Heart right ventricle (tissue), 16 donors: ENCODE data around the gene HPS6. TPM values are rescaled to one million over a fixed set of nuclear protein-coding genes. Genes with fewer than 3 reads are reported as not detected.

ENCODE experiments used
- ATAC-seq, 8 donors: fragments of 200-7000 bp; cut with Tn5 transposase; one replicate each; pipeline ENCODE4 v1.9.1; 2020; ENCODE audit warnings: mild to moderate bottlenecking in 8 of 8, moderate library complexity in 8 of 8, moderate number of reproducible peaks in 1 of 8
- DNase-seq, 2 donors: peaks; one replicate each; pipeline ENCODE4 v3.0.0-alpha.2; 2020
- H3K27ac ChIP-seq, 10 donors: fragments of 200-600 bp; sonication (generic) in 2 of 10; one replicate each; pipeline versions ENCODE4 v1.5.0 to v1.8.0; 2020 to 2022; ENCODE audit warnings: mild to moderate bottlenecking in 3 of 10
- H3K27me3 ChIP-seq, 7 donors: fragments of 200-600 bp; one replicate each; pipeline ENCODE4 v1.8.0; 2021 to 2022; ENCODE audit warnings: mild to moderate bottlenecking in 2 of 7
- H3K36me3 ChIP-seq, 9 donors: fragments of 200-600 bp; sonication (generic) in 1 of 9; one replicate each; pipeline versions ENCODE4 v1.5.0 to v1.8.0; 2020 to 2022; ENCODE audit warnings: mild to moderate bottlenecking in 2 of 9
- H3K4me1 ChIP-seq, 9 donors: fragments of 200-600 bp; sonication (generic) in 1 of 9; one replicate each; pipeline versions ENCODE4 v1.5.0 to v1.8.0; 2020 to 2022; ENCODE audit warnings: mild to moderate bottlenecking in 4 of 9
- H3K4me3 ChIP-seq, 10 donors: fragments of 200-600 bp; sonication (generic) in 2 of 10; one replicate each; pipeline versions ENCODE4 v1.5.0 to v1.8.0; 2020 to 2022; ENCODE audit warnings: mild to moderate bottlenecking in 7 of 10, moderate library complexity in 2 of 10
- H3K9me3 ChIP-seq, 11 donors: fragments of 200-600 bp in 10 of 11; sonication (generic) in 2 of 11; one replicate each; pipeline versions ENCODE4 v1.5.0 to v1.8.0; 2013 to 2022; ENCODE audit warnings: mild to moderate bottlenecking in 2 of 11, control low read depth in 1 of 11, moderate library complexity in 1 of 11
- WGBS, 2 donors: extraction: QIAGEN DNeasy Blood & Tissue Kit; methylation state at CpG; one replicate each; pipeline ENCODE4 v1.1.7; 2013; ENCODE audit warnings: inconsistent platforms in 1 of 2; 5-methylcytosine and 5-hydroxymethylcytosine counted together
- intact Hi-C, 10 donors: fragments of 100-400 bp; cut with DNase I; formaldehyde crosslinking; loops; one replicate each; pipeline versions ENCODE4 v1.11.1 to v1.14.2; 2022
- polyA plus RNA-seq, 2 donors: library from polyadenylated mRNA; stranded (reverse); fragments of 200-250 nt; gene quantifications; one replicate each; pipeline ENCODE4 v1.2.3, GENCODE V29; 2013
- total RNA-seq, 10 donors: library from RNA; stranded (reverse); fragmentation: NEBNext Ultra II Directional in 3 of 10; extraction: Animal tissue kit (Norgen Biotek cat#: 25700) in 3 of 10; gene quantifications; one replicate each; pipeline versions ENCODE4 v1.2.1 to v1.2.4, GENCODE V29; 2021 to 2023
- TF ChIP-seq, protein P1 (sequence below), 9 donors: fragments of 200-600 bp; sonication (generic) in 2 of 9; IDR thresholded peaks; one replicate each; pipeline versions ENCODE4 v1.5.0 to v1.8.0; 2021 to 2022; ENCODE audit warnings: antibody characterized with exemption in 9 of 9, mild to moderate bottlenecking in 5 of 9, moderate library complexity in 1 of 9
- donor health status: Arrhythmogenic right ventricular cardiomyopathy.
- donor health status: ischemic (EF 13 %, LVEDD 7.1; RV severe dilation, severe dysfunction).
- donor health status: healthy with polysubstance abuse.
- donor health status: DM: no; HTN: yes; CAD: no.
- donor health status: DM: no; HTN: no; CAD: no.
- donor health status: ischemic (EF 25% LVEDD 6.9; RV normal size, moderate dysfunction).
- donor health status: ischemic (EF 25% LVEDD 5.7; RV mildly dilated, moderate dysfunction).
- donor health status: healthy.
- donor health status: DM: yes; HTN: yes; CAD: no.
- donor health status: Ischemic cardiomyopathy.
- donor health status: ischemic (EF 35%, LVEDD 5.7; RV mildly dilated, moderate dysfunction).
- donor health status: nonischemic (EF 11% LVEDD 7.7; RV severe dilation, severe dysfunction).
- donor health status: DM: yes; HTN: yes; CAD: no.
- donor health status: PGD.
- donor health status: ischemic (EF 29% LVEDD 5.4; RV normal size, mild dysfunction).
- donor health status: nonischemic (EF 23%, LVEDD 6.1; RV moderate dilation, normal function).

The HPS6 gene
- total and polyA plus RNA-seq, 12 donors = 8.2 to 13.6 (median 10.6) TPM

DNA sequence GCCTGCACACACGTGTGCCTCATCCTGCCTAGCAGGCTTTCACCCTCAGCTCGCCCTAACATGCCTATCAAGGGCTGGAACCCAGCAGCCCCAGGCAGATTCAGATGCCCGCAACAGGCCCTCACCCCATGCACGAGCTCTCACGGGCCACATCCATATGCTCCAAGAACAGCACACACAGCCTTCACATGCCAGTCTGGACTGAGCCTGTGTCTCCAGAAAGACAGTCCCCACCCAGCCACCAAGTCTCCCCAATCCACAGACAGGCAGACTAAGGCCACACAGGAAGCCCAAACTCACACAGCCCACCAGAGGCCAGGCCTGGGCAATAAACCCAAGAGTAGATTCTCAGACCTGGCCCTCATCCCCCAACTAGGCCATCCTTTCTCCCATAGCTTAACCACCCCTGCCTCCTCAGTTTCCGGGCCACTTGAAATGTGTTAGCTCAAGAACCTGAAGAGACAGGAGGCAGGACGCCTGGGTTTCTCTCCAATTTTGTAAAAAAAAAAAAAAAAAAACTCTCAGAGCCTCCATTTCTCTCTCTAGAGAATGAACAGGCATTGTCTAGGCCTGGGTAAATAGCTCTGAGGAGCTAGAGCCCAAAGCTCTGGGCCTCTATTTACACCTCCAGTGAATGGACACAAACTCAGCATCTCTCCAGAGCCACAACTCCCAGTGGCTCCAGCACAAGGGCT is 48.3 kb downstream of the HPS6 start:
- Histone ChIP-seq H3K4me3 (peak overlapping the region in 9 of 10 donors; percentile 67 to 99 (median 78)), H3K4me1 (peaks cover 19 to 68% (median 59%) of the 10 kb centered on the region in 9 donors), H3K36me3 (peaks cover 6 to 35% (median 27%) of the 10 kb centered on the region in 9 donors), H3K27me3 (no peaks in the 10 kb centered on the region), H3K27ac (peak overlapping the region in 6 of 10 donors; percentile 74 to 100 (median 96)), H3K9me3 (no peaks in the 10 kb centered on the region)
- TF ChIP-seq, protein P1, sequence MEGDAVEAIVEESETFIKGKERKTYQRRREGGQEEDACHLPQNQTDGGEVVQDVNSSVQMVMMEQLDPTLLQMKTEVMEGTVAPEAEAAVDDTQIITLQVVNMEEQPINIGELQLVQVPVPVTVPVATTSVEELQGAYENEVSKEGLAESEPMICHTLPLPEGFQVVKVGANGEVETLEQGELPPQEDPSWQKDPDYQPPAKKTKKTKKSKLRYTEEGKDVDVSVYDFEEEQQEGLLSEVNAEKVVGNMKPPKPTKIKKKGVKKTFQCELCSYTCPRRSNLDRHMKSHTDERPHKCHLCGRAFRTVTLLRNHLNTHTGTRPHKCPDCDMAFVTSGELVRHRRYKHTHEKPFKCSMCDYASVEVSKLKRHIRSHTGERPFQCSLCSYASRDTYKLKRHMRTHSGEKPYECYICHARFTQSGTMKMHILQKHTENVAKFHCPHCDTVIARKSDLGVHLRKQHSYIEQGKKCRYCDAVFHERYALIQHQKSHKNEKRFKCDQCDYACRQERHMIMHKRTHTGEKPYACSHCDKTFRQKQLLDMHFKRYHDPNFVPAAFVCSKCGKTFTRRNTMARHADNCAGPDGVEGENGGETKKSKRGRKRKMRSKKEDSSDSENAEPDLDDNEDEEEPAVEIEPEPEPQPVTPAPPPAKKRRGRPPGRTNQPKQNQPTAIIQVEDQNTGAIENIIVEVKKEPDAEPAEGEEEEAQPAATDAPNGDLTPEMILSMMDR (IDR thresholded peaks at IDR 0.05) = no peak
- no peak for ATAC-seq
- DNase-seq = no peak
- WGBS, 2 donors = 36 to 50% methylated on average over 7 of the region's 7 CpGs
- intact Hi-C loops = loop anchor here in 2 of 10 donors (5.0 kb wide), 2 partner anchors 41 to 46 kb away; partner anchors contain the start of gene HPS6 (in 1 of the 2)

- intact Hi-C loops = loop anchor here in 2 of 10 donors (5.0 kb wide), 2 partner anchors 42 to 47 kb away; partner anchors contain the start of gene HPS6 (in 1 of the 2)
- ATAC-seq = peak in 3 of 8 donors; percentile 1 to 24 (median 5)
- peak in 1 of 2 donors; percentile 35 for DNase-seq
- Histone ChIP-seq H3K4me1 (peaks cover 23 to 76% (median 67%) of the 10 kb centered on the region in 9 donors), H3K27me3 (no peaks in the 10 kb centered on the region), H3K4me3 (peak overlapping the region; percentile 54 to 99 (median 78)), H3K36me3 (peaks cover 0 to 27% (median 19%) of the 10 kb centered on the region in 9 donors), H3K27ac (peak overlapping the region in 9 of 10 donors; percentile 74 to 100 (median 96)), H3K9me3 (no peaks in the 10 kb centered on the region)
- TF ChIP-seq, protein P1 (IDR thresholded peaks at IDR 0.05) = no peak
- WGBS, 2 donors = 1 to 4% methylated on average over 40 to 42 of the region's 45 CpGs
These were observed 49.1 kb downstream of the HPS6 start for GRCh38 chr10:102113956-102114857.

DNA sequence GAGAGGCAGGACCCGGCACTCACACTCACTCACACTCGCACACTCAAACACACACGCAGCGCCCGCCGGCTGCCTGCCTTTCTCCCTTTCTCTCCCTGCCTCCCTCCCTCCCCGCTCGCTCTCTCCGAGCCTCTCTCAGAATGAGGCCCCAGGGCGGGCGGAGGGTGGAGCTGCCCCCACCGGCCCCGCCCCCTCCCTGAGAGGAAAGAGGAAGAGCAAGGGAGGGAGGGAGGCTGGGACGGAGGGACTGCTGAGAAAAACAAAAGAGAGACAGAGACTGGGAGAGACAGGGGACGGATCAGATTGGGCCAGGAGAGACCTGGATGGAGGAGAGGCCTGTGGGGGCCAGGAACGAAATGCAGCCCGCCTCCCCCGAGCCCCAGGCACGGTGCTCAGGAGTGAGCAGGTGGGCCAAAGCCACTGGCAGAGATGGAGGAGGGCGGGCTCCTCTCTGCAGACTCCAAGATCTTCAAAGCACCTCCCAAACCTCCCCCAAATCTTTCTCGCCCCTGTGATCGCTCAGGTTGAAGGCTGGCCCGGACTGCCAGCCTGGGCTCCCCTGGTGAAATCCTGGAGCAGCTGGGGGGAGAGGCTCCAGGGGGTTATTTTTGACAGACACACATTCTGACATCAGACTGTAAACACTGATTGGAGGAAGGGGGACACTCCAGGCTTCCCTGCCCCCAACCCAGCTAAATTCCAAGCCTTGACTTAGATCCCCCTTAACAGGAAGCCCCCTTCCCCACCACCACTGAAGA is 49.9 kb downstream of the HPS6 start:
- intact Hi-C loops = loop anchor here in 4 of 10 donors (5.0 kb wide), 3 partner anchors 43 to 58 kb away; partner anchors contain the start of genes HPS6 (in 2 of the 4) and ARMH3 (in 1 of the 4)
- DNase-seq = peak; percentile 89 to 92
- peak; percentile 73 to 87 (median 80) for ATAC-seq
- H3K4me3 ChIP-seq = peak overlapping the region; percentile 54 to 99 (median 78)
- H3K27ac ChIP-seq = peak overlapping the region; percentile 21 to 100 (median 95)
- 0 to 1% methylated on average over 20 to 23 of the region's 23 CpGs for WGBS, 2 donors
- no peaks in the 10 kb centered on the region for H3K27me3 ChIP-seq
- H3K4me1 ChIP-seq = peaks cover 23 to 78% (median 69%) of the 10 kb centered on the region in 9 donors
- TF ChIP-seq, protein P1 (IDR thresholded peaks at IDR 0.05) = no peak
- no peaks in the 10 kb centered on the region for H3K9me3 ChIP-seq
- H3K36me3 ChIP-seq = peaks cover 0 to 19% (median 11%) of the 10 kb centered on the region in 9 donors
